HepG2 (cell line): ENCODE data around the gene DNAJC5. TPM values are rescaled to one million over a fixed set of nuclear protein-coding genes. Genes with fewer than 3 reads are reported as not detected.

ENCODE experiments used
- AGO1 ChIP-seq: fragments of 200-400 bp; formaldehyde crosslinking; IDR thresholded peaks from 2 replicates; pipeline ENCODE4 v1.6.1; 2017; ENCODE audit warnings: mild to moderate bottlenecking, low read depth, low read length, moderate library complexity; ENCODE audit not compliant: poor library complexity, severe bottlenecking
- ARID5B ChIP-seq: IDR thresholded peaks from 2 replicates; pipeline ENCODE4 v1.4.0; 2020; ENCODE audit warnings: mild to moderate bottlenecking, missing genetic modification reagents
- ATM ChIP-seq: fragments of 450-650 bp; IDR thresholded peaks from 2 replicates; pipeline ENCODE4 v1.7.1; 2017; ENCODE audit warnings: mild to moderate bottlenecking, borderline replicate concordance
- DNMT1 ChIP-seq: sonication (generic); formaldehyde crosslinking; IDR thresholded peaks from 2 replicates; pipeline ENCODE4 v1.5.1; 2020; ENCODE audit warnings: mild to moderate bottlenecking, missing genetic modification reagents
- FOXA3 ChIP-seq: IDR thresholded peaks from 2 replicates; pipeline ENCODE4 v1.6.1; 2016; ENCODE audit warnings: missing genetic modification reagents, missing compliant biosample characterization
- GATAD1 ChIP-seq: IDR thresholded peaks from 2 replicates; pipeline ENCODE4 v1.6.1; 2016; ENCODE audit warnings: missing genetic modification reagents, missing compliant biosample characterization
- HES4 ChIP-seq: sonication (generic); formaldehyde crosslinking; IDR thresholded peaks from 2 replicates; pipeline ENCODE4 v1.9.0; 2021; ENCODE audit warnings: mild to moderate bottlenecking, missing genetic modification reagents, borderline replicate concordance
- NFKBIZ ChIP-seq: IDR thresholded peaks from 2 replicates; pipeline ENCODE4 v1.6.1; 2018; ENCODE audit warnings: missing genetic modification reagents, missing compliant biosample characterization
- NR0B2 ChIP-seq: sonication (generic); formaldehyde crosslinking; IDR thresholded peaks from 2 replicates; pipeline ENCODE4 v1.4.0; 2020; ENCODE audit warnings: mild to moderate bottlenecking, missing genetic modification reagents
- POLR2A ChIP-seq, 2 experiments: IDR thresholded peaks; 2 replicates each; pipeline ENCODE4 v1.6.1; 2011; ENCODE audit warnings: low read depth in 2 of 2, low read length in 2 of 2, mild to moderate bottlenecking in 1 of 2, moderate library complexity in 1 of 2; ENCODE audit not compliant: insufficient read depth in 1 of 2
- SATB2 ChIP-seq: sonication (generic); formaldehyde crosslinking; IDR thresholded peaks from 2 replicates; pipeline ENCODE4 v1.5.0; 2020; ENCODE audit warnings: missing genetic modification reagents
- SMAD1 ChIP-seq: sonication (generic); formaldehyde crosslinking; IDR thresholded peaks from 2 replicates; pipeline ENCODE4 v1.4.0; 2020; ENCODE audit warnings: missing genetic modification reagents, low read depth, mild to moderate bottlenecking, borderline replicate concordance
- STAT5B ChIP-seq: sonication (generic); formaldehyde crosslinking; IDR thresholded peaks from 2 replicates; pipeline ENCODE4 v1.4.0; 2020; ENCODE audit warnings: missing genetic modification reagents
- SYNCRIP ChIP-seq: fragments of 200-400 bp; formaldehyde crosslinking; IDR thresholded peaks from 2 replicates; pipeline ENCODE4 v1.6.1; 2018; ENCODE audit warnings: mild to moderate bottlenecking, low read depth, low read length; ENCODE audit not compliant: insufficient read depth
- THAP11 ChIP-seq: IDR thresholded peaks from 2 replicates; pipeline ENCODE4 v1.6.1; 2016; ENCODE audit warnings: missing biosample characterization, missing genetic modification reagents
- ZBTB7B ChIP-seq: sonication (generic); formaldehyde crosslinking; IDR thresholded peaks from 2 replicates; pipeline ENCODE4 v1.4.0; 2020; ENCODE audit warnings: missing genetic modification reagents
- ZFYVE20 ChIP-seq: sonication (generic); formaldehyde crosslinking; IDR thresholded peaks from 2 replicates; pipeline ENCODE4 v1.8.0; 2023; ENCODE audit warnings: low read depth, mild to moderate bottlenecking, moderate library complexity, missing genetic modification reagents, borderline replicate concordance
- ZHX1 ChIP-seq: sonication (generic); formaldehyde crosslinking; IDR thresholded peaks from 2 replicates; pipeline ENCODE4 v1.8.1; 2022; ENCODE audit warnings: low read depth, mild to moderate bottlenecking, missing genetic modification reagents
- ZMYM2 ChIP-seq: sonication (generic); formaldehyde crosslinking; IDR thresholded peaks from 2 replicates; pipeline ENCODE4 v1.8.0; 2022; ENCODE audit warnings: mild to moderate bottlenecking, missing genetic modification reagents
- ZMYM4 ChIP-seq: sonication (generic); formaldehyde crosslinking; IDR thresholded peaks from 2 replicates; pipeline ENCODE4 v1.8.1; 2023; ENCODE audit warnings: mild to moderate bottlenecking, missing genetic modification reagents
- ZNF225 ChIP-seq: sonication (generic); formaldehyde crosslinking; IDR thresholded peaks from 2 replicates; pipeline ENCODE4 v1.4.0; 2020; ENCODE audit warnings: mild to moderate bottlenecking, missing genetic modification reagents
- ZNF44 ChIP-seq: sonication (generic); formaldehyde crosslinking; IDR thresholded peaks from 2 replicates; pipeline ENCODE4 v1.5.1; 2020; ENCODE audit warnings: mild to moderate bottlenecking, missing genetic modification reagents
- ZNF468 ChIP-seq: sonication (generic); formaldehyde crosslinking; IDR thresholded peaks from 2 replicates; pipeline ENCODE4 v1.8.0; 2022; ENCODE audit warnings: mild to moderate bottlenecking, moderate library complexity, missing genetic modification reagents
- ZNF792 ChIP-seq: IDR thresholded peaks from 2 replicates; pipeline ENCODE4 v1.6.1; 2016
- polyA plus RNA-seq, 8 experiments: library from polyadenylated mRNA; depleted of rRNA in 3 of 8; stranded (reverse) in 7 of 8; unstranded in 1 of 8; fragments of >200 nt; fragmentation: Illumina TruSeq in 4 of 8; extraction: Trizol in 4 of 8; gene quantifications; 2 replicates each; pipeline versions ENCODE4 v1.2.1 to v1.2.3, GENCODE V29; 2011 to 2016; ENCODE audit warnings: low read depth in 4 of 8, missing spikeins in 1 of 8, mixed read lengths in 1 of 8; ENCODE audit not compliant: insufficient read depth in 1 of 8
- total RNA-seq, 5 experiments: library from RNA; depleted of rRNA; stranded (reverse); fragments of >200 nt; fragmentation: Illumina TruSeq; extraction: Trizol; gene quantifications; 2 replicates each; pipeline ENCODE4 v1.2.3, GENCODE V29; 2016; ENCODE audit warnings: low read depth in 1 of 5

DNAJC5 gene
- total and polyA plus RNA-seq, 2 of the 13 experiments (the other 11 are each of a cell fraction or from before 2014, with no cell fraction given), result 42.8 to 64.5 TPM

- TF ChIP-seq ZBTB7B (CRISPR knock-in tag) (peak; percentile 82), ZNF792 (CRISPR knock-in tag) (peak; percentile 56; the same call in 1 of the 2 replicates), ZMYM2 (CRISPR knock-in tag) (no peak), DNMT1 (CRISPR knock-in tag) (no peak; the same call in none of the 2 replicates), GATAD1 (peak; percentile 51; the same call in 1 of the 2 replicates), SATB2 (CRISPR knock-in tag) (0 out of 2 replicates have a peak, but pooled peaks have one; percentile 22), POLR2A (IDR thresholded peaks at IDR 0.05; ENCODE audit: insufficient read depth in 1 of 2, low read depth in 2 of 2, low read length in 2 of 2) (no peak), ZNF468 (CRISPR knock-in tag) (peak; percentile 33), ZNF225 (CRISPR knock-in tag) (peak; percentile 80), STAT5B (CRISPR knock-in tag) (peak; percentile 21; the same call in 1 of the 2 replicates), ZMYM4 (CRISPR knock-in tag) (no peak), SMAD1 (CRISPR knock-in tag) (peak; percentile 89; the same call in 1 of the 2 replicates), ZFYVE20 (CRISPR knock-in tag) (no peak), HES4 (CRISPR knock-in tag) (0 out of 2 replicates have a peak, but pooled peaks have one; percentile 23), SYNCRIP (no peak), FOXA3 (CRISPR knock-in tag) (no peak), NR0B2 (peak; percentile 91), ARID5B (CRISPR knock-in tag) (peak; percentile 19; the same call in 1 of the 2 replicates), NFKBIZ (CRISPR knock-in tag) (0 out of 2 replicates have a peak, but pooled peaks have one; percentile 34), ATM (no peak), ZHX1 (no peak), ZNF44 (CRISPR knock-in tag) (no peak), AGO1 (no peak), THAP11 (0 out of 2 replicates have a peak, but pooled peaks have one; percentile 36)
These were observed 84.8 kb downstream of the DNAJC5 start, which contains the start of gene SAMD10 (continued) for GRCh38 chr20:63979557-63980316.
